AG09309 (cell line): ENCODE data around the gene PMF1.
"Not testable (repeated sequence)": the region's sequence is repeated elsewhere in the genome, so short reads cannot be mapped to it uniquely, and the experiment has no call there.

Experiments
- DNase-seq: peaks from one replicate; pipeline ENCODE4 v3.0.0-alpha.2; 2010; ENCODE audit warnings: low read depth
- H3K4me3 ChIP-seq: 2 replicates; pipeline ENCODE4 v1.5.1; 2011; ENCODE audit warnings: mild to moderate bottlenecking, low read depth, low read length, moderate library complexity; ENCODE audit not compliant: control insufficient read depth
- TF ChIP-seq, protein P1 (sequence below): IDR thresholded peaks from 2 replicates; pipeline ENCODE4 v1.5.1; 2011; ENCODE audit warnings: mild to moderate bottlenecking, low read depth, low read length, inconsistent platforms; ENCODE audit not compliant: insufficient read depth, control insufficient read depth; ENCODE audit errors: missing control alignments

Gene PMF1

DNA sequence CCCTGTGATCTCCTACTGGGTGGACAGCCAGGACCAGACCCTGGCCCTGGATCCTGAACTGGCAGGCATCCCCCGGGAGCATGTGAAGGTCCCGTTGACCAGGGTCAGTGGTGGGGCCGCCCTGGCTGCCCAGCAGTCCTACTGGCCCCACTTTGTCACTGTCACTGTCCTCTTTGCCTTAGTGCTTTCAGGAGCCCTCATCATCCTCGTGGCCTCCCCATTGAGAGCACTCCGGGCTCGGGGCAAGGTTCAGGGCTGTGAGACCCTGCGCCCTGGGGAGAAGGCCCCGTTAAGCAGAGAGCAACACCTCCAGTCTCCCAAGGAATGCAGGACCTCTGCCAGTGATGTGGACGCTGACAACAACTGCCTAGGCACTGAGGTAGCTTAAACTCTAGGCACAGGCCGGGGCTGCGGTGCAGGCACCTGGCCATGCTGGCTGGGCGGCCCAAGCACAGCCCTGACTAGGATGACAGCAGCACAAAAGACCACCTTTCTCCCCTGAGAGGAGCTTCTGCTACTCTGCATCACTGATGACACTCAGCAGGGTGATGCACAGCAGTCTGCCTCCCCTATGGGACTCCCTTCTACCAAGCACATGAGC is 36.1 kb upstream of the PMF1 start:
- DNase-seq = no peak
- no peak overlapping the region for H3K4me3 ChIP-seq
- TF ChIP-seq, protein P1, sequence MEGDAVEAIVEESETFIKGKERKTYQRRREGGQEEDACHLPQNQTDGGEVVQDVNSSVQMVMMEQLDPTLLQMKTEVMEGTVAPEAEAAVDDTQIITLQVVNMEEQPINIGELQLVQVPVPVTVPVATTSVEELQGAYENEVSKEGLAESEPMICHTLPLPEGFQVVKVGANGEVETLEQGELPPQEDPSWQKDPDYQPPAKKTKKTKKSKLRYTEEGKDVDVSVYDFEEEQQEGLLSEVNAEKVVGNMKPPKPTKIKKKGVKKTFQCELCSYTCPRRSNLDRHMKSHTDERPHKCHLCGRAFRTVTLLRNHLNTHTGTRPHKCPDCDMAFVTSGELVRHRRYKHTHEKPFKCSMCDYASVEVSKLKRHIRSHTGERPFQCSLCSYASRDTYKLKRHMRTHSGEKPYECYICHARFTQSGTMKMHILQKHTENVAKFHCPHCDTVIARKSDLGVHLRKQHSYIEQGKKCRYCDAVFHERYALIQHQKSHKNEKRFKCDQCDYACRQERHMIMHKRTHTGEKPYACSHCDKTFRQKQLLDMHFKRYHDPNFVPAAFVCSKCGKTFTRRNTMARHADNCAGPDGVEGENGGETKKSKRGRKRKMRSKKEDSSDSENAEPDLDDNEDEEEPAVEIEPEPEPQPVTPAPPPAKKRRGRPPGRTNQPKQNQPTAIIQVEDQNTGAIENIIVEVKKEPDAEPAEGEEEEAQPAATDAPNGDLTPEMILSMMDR = no peak

DNA sequence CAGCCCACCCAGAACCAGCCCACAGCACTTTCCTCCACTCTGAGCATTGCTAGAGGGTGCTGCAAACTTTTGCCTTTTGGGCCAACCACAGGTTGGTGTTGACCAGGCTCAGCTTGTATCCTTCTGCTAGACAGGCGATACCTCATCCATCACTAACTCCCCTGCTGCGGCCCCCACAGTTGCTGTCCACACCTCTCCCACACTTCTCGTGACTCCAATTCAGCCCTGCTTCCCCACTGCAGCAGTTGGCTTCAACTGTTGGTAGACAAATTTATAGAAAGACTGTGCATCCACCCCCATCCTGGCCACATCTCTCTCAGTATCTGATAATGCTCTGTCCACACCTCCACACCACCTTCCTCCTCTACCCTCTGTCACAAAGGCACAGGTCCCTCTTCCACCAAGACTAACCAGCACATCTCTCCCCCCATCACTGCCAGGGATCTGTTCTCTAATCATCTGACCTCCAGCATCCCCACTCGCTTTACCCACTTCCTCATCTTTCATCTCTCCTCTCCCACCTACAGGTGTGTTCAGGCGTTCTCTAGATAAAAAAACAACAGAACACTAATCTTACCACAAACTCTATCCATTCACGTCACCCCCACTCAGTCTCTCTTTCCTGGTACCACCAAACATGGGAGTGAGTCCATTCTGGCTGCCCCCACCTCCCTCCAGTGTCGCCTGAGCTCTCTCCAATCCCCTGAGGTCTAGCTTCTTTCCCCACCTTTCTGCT is 34.7 kb upstream of the PMF1 start:
- TF ChIP-seq, protein P1 = no peak
- H3K4me3 ChIP-seq = no peak overlapping the region
- no peak for DNase-seq

DNA sequence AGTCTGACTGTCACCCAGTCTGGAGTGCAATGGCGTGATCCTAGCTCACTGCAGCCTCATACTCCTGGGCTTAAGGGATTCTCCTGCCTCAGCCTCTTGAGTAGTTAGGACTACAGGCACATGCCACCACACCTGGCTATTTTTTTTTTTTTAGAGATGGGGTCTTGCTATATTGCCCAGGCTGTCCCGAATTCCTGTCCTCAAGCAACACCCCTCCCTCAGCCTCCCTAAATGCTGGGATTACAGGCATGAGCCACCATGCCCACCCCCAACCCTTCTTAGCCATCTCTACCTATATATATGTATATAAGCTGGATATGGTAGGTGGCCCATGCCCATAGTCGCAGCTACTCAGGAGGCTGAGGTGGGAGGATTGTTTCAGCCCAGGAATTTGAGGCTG is 32.3 kb upstream of the PMF1 start:
- H3K4me3 ChIP-seq = no peak overlapping the region
- TF ChIP-seq, protein P1 = no peak
- no peak for DNase-seq

DNA sequence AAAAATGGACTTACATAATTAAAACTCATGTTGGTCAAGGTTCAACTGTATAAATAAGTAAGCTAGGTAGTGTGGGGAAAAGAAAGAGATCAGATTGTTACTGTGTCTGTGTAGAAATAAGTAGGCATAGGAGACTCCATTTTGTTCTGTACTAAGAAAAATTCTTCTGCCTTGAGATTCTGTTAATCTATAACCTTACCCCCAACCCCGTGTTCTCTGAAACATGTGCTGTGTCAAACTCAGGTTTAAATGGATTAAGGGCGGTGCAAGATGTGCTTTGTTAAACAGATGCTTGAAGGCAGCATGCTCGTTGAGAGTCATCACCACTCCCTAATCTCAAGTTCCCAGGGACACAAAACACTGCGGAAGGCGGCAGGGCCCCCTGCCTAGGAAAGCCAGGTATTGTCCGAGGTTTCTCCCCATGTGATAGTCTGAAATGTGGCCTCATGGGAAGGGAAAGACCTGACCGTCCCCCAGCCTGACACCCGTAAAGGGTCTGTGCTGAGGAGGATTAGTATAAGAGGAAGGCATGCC is 31.3 kb upstream of the PMF1 start:
- not testable (repeated sequence) for H3K4me3 ChIP-seq, DNase-seq

DNA sequence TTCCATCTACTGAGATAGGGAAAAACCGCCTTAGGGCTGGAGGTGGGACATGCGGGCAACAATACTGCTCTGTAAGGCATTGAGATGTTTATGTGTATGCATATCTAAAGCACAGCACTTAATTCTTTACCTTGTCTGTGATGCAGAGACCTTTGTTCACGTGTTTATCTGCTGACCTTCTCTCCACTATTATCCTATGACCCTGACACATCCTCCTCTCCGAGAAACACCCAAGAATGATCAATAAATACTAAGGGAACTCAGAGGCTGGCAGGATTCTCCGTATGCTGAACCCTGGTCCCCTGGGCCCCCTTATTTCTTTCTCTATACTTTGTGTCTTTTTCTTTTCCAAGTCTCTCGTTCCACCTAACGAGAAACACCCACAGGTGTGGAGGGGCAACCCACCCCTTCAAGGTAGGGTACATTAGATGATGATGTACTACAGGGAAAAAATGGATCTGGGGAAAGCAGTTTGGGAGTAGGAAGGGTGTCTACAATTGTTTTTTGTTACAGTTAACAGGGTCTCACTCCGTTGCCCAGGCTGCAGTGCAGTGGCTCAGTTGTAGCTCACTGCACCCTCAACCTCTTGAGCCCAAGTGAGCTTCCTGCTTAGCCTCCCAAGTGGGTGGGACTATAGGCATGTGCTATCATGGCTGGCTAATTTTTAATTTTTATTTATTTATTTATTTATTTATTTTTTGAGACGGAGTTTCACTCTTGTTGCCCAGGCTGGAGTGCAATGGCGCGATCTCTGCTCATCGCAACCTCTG is 30.6 kb upstream of the PMF1 start:
- not testable (repeated sequence) for H3K4me3 ChIP-seq, DNase-seq

DNA sequence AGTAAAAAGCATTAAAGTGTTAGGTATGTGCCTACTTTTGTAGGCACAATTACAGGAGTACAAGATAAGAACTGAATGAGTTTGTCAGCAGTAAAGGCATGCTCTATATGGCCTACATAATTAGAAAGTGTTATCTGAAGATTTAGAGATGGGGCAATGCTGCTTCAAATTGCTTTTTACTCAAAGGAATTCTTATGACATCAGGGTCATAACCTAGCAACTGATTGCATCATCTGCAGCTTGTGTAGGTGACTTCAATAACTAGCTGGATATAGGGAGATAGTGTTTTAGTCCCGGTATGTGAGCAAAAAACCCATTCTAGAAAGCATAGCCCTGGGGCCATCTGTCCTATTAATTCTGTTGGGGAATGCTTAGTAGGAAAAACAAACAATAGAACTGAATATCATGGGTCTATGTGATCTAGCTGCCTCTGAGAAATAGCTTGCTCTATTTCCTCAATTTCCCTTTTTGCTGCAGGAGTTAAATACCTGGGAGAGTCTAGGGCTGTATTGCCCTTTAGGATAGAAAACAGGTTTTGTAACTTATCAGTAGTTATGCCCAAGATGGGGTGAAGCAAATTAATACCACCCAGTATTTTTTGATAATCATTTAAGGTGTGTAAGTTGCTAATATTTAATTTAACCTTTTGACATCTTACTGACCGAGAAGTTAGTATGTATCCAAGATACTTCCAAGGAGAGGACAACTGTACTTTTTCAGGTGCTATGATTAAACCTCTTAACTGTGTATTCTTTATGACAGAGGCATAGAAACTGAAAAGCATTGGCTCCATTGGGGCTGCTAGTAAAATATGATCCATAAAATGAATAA is 26.2 kb upstream of the PMF1 start:
- DNase-seq = not testable (repeated sequence)

DNA sequence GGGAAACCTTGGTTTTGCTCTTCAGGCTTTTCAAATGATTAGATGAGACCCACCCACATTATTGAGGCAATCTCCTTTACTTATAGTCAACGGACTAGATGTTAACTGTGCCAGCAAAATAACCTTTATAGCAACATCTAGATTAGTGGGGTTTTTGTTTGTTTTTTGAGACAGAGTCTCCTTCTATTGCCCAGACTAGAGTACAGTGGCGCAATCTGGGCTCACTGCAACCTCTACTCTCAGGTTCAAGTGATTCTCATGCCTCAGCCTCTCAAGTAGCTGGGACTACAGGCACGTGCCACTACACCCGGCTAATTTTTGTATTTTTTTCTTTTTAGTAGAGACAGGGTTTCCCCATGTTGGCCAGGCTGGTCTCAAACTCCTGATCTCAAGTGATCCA is 22.5 kb upstream of the PMF1 start:
- H3K4me3 ChIP-seq, DNase-seq: not testable (repeated sequence)

More for the DNA sequence above, 26.2 kb upstream of the PMF1 start:
- not testable (repeated sequence) for H3K4me3 ChIP-seq

DNA sequence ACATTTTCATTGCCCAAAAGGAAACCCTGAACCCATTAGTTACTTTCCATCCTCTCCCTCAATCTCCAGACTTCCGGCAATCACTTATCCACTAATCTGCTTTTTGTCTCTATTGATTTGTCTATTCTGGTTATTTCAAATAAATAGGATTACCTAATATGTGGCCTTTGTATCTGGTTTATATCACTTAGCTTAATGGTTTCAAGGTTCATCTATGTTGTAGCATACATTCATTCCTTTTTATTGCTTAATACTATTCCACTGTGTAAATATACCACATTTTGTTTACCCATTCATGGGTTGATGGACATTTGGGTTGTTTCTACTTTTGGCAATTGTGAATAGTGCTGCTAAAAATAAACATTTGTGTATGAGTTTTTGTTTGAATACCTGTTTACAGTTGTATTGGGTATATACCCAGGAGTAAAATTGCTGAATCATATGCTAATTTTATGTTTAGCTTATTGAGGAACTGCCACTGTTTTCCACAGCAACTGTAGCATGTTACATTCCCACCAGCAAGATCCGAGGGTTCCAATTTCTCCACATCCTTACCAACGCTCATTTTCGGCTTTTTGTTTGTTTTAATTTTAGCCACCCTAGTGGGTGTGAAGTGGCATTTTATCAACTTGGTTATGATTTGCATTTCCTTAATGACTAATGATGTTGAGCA is 21.4 kb upstream of the PMF1 start:
- H3K4me3 ChIP-seq = no peak overlapping the region
- no peak for DNase-seq
- TF ChIP-seq, protein P1 = no peak
